NB4 (cell line): Measurements from ENCODE around the gene CHRDL2.

ENCODE experiments used
- DNase-seq: peaks from one replicate; pipeline ENCODE4 v3.0.0; 2010; ENCODE audit warnings: low read depth
- H3K4me3 ChIP-seq: one replicate; pipeline ENCODE4 v1.5.1; 2011; ENCODE audit warnings: mild to moderate bottlenecking, low read depth, low read length, moderate library complexity
- MYC ChIP-seq: IDR thresholded peaks from 2 replicates; pipeline ENCODE4 v1.6.1; 2011; ENCODE audit warnings: low read depth, low read length
- POLR2A ChIP-seq: IDR thresholded peaks from 2 replicates; pipeline ENCODE4 v1.6.1; 2011; ENCODE audit warnings: mild to moderate bottlenecking; ENCODE audit not compliant: insufficient read length; ENCODE audit errors: extremely low read depth
- TF ChIP-seq, protein P1 (sequence below): IDR thresholded peaks from 2 replicates; pipeline ENCODE4 v1.6.1; 2011; ENCODE audit warnings: low read depth, low read length
- TF ChIP-seq, protein P2 (sequence below): IDR thresholded peaks from one replicate; pipeline ENCODE4 v1.5.1; 2012; ENCODE audit warnings: low read depth, low read length

Gene CHRDL2

DNA sequence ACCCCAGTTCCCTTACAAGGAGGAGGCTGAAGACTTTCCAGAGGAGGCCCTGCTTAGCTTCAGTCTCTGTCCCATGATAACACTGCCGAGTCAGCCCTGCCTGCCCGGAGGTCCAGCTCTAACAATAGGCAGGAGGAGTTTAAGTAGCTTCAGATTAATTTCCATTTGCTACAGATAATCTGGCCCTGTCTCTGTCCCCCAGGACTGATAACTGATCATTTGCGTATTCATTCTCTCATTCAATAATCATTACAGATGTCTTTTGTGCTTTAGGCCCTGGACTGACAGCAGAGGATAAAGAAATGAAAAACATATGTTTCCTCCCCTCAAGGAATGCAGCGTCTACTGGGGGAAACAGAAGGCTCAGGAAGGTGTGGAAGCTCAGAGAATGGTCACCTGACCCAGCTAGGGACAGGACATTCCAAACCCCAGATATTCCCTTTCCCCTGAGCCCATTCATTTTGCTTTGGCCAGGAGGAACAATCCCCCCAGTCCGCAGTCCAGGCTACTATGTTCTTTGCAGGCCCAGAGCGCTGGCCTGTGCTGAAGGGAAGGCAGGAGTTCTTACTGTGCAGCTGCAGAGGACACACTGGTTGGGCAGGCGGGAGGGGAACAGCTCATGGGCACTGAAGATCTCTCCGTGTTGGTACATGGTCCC lies 20.8 kb downstream of the CHRDL2 start:
- no peak overlapping the region for H3K4me3 ChIP-seq
- DNase-seq, result no peak
- TF ChIP-seq, protein P1, sequence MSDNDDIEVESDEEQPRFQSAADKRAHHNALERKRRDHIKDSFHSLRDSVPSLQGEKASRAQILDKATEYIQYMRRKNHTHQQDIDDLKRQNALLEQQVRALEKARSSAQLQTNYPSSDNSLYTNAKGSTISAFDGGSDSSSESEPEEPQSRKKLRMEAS, result no peak
- TF ChIP-seq MYC, result no peak
- no peak for TF ChIP-seq POLR2A
- TF ChIP-seq, protein P2, sequence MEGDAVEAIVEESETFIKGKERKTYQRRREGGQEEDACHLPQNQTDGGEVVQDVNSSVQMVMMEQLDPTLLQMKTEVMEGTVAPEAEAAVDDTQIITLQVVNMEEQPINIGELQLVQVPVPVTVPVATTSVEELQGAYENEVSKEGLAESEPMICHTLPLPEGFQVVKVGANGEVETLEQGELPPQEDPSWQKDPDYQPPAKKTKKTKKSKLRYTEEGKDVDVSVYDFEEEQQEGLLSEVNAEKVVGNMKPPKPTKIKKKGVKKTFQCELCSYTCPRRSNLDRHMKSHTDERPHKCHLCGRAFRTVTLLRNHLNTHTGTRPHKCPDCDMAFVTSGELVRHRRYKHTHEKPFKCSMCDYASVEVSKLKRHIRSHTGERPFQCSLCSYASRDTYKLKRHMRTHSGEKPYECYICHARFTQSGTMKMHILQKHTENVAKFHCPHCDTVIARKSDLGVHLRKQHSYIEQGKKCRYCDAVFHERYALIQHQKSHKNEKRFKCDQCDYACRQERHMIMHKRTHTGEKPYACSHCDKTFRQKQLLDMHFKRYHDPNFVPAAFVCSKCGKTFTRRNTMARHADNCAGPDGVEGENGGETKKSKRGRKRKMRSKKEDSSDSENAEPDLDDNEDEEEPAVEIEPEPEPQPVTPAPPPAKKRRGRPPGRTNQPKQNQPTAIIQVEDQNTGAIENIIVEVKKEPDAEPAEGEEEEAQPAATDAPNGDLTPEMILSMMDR, result no peak

DNA sequence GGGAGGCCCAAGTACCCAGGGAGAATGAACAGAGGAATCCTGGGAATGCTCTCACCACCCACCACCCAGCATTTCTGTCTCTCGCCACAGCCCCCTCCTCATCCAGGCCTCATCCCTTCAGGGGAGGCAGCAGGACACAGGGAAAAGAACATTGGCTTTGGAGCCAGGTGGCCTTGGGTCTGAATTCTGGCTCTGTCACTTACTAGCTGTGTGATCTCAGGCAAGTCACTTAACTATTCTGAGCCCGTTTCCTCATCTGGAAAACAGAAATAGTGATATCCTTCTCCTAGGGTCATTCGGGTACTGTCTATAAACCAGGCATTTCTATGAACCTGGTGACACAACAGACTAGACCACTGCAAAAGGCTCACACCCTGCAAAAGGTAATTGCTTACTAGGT lies 22.1 kb downstream of the CHRDL2 start:
- no peak overlapping the region for H3K4me3 ChIP-seq
- no peak for DNase-seq
- TF ChIP-seq, protein P2, result no peak
- TF ChIP-seq, protein P1, result no peak
- TF ChIP-seq POLR2A, result no peak
- no peak for TF ChIP-seq MYC

DNA sequence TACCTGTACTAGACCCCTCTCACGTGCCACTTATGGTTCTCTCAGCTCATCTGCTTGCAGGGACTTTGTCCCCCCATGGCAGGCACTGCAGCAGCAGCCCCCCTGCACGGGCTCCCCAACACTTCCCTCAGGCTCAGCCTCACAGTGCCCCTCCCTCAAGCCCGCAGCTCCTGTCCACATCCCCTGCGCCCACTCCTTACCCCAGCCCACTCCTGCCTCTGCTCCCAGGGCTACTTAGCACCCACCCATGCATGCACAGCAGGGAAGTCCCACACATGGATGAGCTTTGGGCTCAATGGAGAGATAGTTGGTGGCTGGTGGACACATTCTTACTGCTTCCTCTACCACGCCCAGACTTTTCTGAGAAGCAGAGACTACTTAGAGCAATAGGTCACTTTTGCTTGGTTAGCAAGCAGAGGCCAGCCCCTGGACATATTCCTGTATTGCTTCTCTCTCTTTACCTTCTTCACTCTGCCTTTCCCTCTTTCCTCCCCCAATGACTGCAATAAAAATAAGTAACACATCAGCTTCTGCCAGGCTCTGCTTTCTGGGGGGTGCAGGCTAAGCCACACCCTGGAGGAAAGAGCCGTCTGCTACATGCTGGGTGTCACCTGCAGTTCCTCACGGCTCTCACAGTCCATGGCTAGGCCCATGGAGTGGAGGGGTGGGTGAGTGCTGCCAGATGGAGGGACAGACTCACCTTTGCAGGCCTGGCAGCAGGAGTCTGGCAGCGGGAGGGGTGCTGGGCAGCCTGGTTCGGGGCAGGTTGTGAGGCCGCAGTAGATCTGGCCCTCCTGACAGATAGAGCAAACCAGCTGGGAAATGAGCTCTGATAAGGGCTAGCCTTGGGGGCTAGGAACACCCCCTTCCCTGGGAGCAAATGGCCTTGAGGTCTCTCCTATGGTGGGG lies 23.4 kb downstream of the CHRDL2 start:
- no peak for DNase-seq
- TF ChIP-seq, protein P2, result no peak
- TF ChIP-seq MYC (no peak), POLR2A (no peak)
- TF ChIP-seq, protein P1, result no peak
- H3K4me3 ChIP-seq, result no peak overlapping the region

DNA sequence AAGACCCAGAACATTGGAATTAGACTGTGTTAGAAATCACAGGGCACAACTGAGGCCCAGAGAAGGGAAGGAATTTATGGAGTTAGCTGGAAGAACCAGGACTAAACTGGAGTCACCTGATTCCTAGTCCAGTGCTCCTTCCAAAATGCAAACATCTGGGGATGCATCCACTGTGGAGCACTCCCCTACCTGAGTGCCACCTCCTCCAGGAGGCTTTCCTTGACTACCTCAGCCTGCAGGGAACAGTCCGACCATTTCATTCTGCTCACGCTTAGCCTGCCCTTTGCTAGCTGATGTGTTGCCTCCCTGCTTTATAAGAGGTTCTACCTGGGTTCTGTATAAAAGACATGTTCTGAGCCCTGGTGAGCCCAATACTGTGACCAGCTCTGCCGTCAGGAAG lies 24.0 kb downstream of the CHRDL2 start:
- TF ChIP-seq MYC, result no peak
- TF ChIP-seq, protein P2, result no peak
- TF ChIP-seq, protein P1, result no peak
- no peak for TF ChIP-seq POLR2A
- H3K4me3 ChIP-seq, result no peak overlapping the region
- DNase-seq, result no peak

DNA sequence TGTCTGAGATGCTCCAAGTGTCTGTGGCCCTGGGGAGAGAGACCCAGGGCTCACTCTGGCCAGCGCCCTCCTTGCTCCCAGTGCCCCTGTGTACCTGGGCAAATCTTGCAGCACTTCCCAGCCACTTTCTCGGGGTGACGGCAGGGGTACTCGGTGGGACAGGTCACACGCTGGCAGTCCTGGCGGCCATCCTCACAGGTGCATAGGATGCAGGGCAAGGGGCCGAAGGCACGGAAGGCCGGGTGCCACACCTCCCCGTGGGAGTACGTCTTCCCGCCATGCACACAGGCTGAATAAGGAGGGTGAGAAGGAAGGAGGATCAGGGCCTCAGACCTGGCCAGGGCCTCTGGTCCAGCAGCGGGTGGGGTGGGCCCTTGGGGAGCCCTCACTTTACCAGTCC lies 28.0 kb downstream of the CHRDL2 start:
- DNase-seq, result no peak

More for the DNA sequence above, 28.0 kb downstream of the CHRDL2 start:
- TF ChIP-seq MYC (no peak), POLR2A (no peak)
- TF ChIP-seq, protein P1, result no peak
- TF ChIP-seq, protein P2, result no peak
- H3K4me3 ChIP-seq, result no peak overlapping the region
